ENCODE data around the gene MRPL24.

Gene MRPL24

DNA sequence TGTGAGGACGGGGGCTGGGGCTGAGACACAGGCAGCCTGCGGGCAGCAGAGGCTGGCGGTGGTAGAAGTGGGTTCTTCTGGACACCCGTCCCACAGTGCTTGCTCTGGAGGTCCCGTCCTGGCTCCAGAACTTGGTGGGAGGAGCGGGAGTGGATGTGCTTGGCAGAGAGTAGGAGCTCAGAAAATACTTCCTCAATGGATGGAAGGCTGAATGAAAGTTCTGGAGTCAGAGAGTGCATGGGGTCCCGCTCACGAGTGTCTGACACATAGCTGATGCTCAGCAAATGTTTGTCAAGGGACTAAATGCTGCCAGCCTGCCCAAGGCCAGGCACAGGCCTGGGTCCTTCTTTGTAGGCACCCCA lies 50.2 kb downstream of the MRPL24 start:
- ChIA-PET CTCF (interaction anchor here (0.6 to 9.7 kb wide), 16 partner anchors 12 to 200 kb away, joined by 3 to 429 read pairs (median 11); partner anchors contain the start of genes CRABP2, ISG20L2, METTL25B and NES), POLR2A (interaction anchor here (0.8 to 8.5 kb wide), 9 partner anchors 14 to 51 kb away, joined by 3 to 137 read pairs (median 5); partner anchors contain the start of genes CRABP2, ISG20L2 and METTL25B)
- DNase-seq (ENCODE audit: extremely low spot score) = no peak
- TF ChIP-seq TARDBP (IDR thresholded peaks at IDR 0.05) (no peak), ZNF384 (IDR thresholded peaks at IDR 0.05) (no peak), ARNT (IDR thresholded peaks at IDR 0.05) (no peak), HDGF (IDR thresholded peaks at IDR 0.05; ENCODE audit: borderline replicate concordance) (no peak), SP1 (IDR thresholded peaks at IDR 0.05) (no peak), ELF4 (IDR thresholded peaks at IDR 0.05) (no peak), SUZ12 (IDR thresholded peaks at IDR 0.05) (no peak), LEF1 (IDR thresholded peaks at IDR 0.05; ENCODE audit: borderline replicate concordance) (no peak), FOXM1 (IDR thresholded peaks at IDR 0.05; ENCODE audit: borderline replicate concordance) (no peak), NFRKB (IDR thresholded peaks at IDR 0.05) (no peak), CTBP1 (IDR thresholded peaks at IDR 0.05; ENCODE audit: borderline replicate concordance) (no peak), BHLHE40 (IDR thresholded peaks at IDR 0.05; ENCODE audit: borderline replicate concordance) (no peak), FOXK2 (IDR thresholded peaks at IDR 0.05) (no peak), FOXA1 (IDR thresholded peaks at IDR 0.05) (no peak), L3MBTL2 (conservative IDR thresholded peaks at IDR 0.05) (no peak)
- TF ChIP-seq, protein P1, sequence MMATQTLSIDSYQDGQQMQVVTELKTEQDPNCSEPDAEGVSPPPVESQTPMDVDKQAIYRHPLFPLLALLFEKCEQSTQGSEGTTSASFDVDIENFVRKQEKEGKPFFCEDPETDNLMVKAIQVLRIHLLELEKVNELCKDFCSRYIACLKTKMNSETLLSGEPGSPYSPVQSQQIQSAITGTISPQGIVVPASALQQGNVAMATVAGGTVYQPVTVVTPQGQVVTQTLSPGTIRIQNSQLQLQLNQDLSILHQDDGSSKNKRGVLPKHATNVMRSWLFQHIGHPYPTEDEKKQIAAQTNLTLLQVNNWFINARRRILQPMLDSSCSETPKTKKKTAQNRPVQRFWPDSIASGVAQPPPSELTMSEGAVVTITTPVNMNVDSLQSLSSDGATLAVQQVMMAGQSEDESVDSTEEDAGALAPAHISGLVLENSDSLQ (IDR thresholded peaks at IDR 0.05) = no peak

- no peak for TF ChIP-seq FOXA1 (IDR thresholded peaks at IDR 0.05)
- DNase-seq (ENCODE audit: extremely low spot score) = no peak
- CTCF ChIA-PET = interaction anchor here (0.6 to 9.7 kb wide), 54 partner anchors 10 to 304 kb away, joined by 3 to 429 read pairs (median 5); partner anchors contain the start of genes BCAN, CRABP2, HAPLN2 and ISG20L2
- POLR2A ChIA-PET = interaction anchor here (0.8 to 8.5 kb wide), 14 partner anchors 14 to 70 kb away, joined by 3 to 137 read pairs (median 5); partner anchors contain the start of genes CRABP2, HDGF, ISG20L2 and METTL25B
These were observed 50.8 kb downstream of the MRPL24 start for GRCh38 chr1:156689953-156690674.

GRCh38 chr1:156689035-156689952 lies 51.6 kb downstream of the MRPL24 start:
- no peak for TF ChIP-seq BHLHE40 (IDR thresholded peaks at IDR 0.05; ENCODE audit: borderline replicate concordance)
- TF ChIP-seq, protein P1 (IDR thresholded peaks at IDR 0.05) = no peak
- TF ChIP-seq FOXA1 (IDR thresholded peaks at IDR 0.05) = no peak
- no peak for TF ChIP-seq SUZ12 (IDR thresholded peaks at IDR 0.05)
- no peak for TF ChIP-seq HDGF (IDR thresholded peaks at IDR 0.05; ENCODE audit: borderline replicate concordance)
- no peak for TF ChIP-seq CTBP1 (IDR thresholded peaks at IDR 0.05; ENCODE audit: borderline replicate concordance)
- TF ChIP-seq ZNF384 (IDR thresholded peaks at IDR 0.05) = no peak
- no peak for TF ChIP-seq L3MBTL2 (conservative IDR thresholded peaks at IDR 0.05)
- no peak for TF ChIP-seq TARDBP (IDR thresholded peaks at IDR 0.05)
- no peak for TF ChIP-seq LEF1 (IDR thresholded peaks at IDR 0.05; ENCODE audit: borderline replicate concordance)
- TF ChIP-seq ELF4 (IDR thresholded peaks at IDR 0.05) = no peak
- TF ChIP-seq ARNT (IDR thresholded peaks at IDR 0.05) = no peak
- peak; percentile 92 for DNase-seq (ENCODE audit: extremely low spot score)
- ChIA-PET POLR2A (interaction anchor here (0.8 to 8.5 kb wide), 16 partner anchors 15 to 159 kb away, joined by 3 to 137 read pairs (median 4); partner anchors contain the start of genes CRABP2, HDGF, ISG20L2 and METTL25B), CTCF (interaction anchor here (0.6 to 9.7 kb wide), 64 partner anchors 9 to 330 kb away, joined by 3 to 429 read pairs (median 5); partner anchors contain the start of genes BCAN, CRABP2, HAPLN2 and ISG20L2)
